Fibroblast of lung (primary cell): Measurements from ENCODE around the gene LILRA5. TPM values are rescaled to one million over a fixed set of nuclear protein-coding genes. Genes with fewer than 3 reads are reported as not detected.
"Not testable (repeated sequence)": the region's sequence is repeated elsewhere in the genome, so short reads cannot be mapped to it uniquely, and the experiment has no call there.

Source experiments
- DNase-seq, 2 donors: peaks; one replicate each; pipeline versions ENCODE4 v3.0.0 to v3.0.0-alpha.2; 2010; ENCODE audit warnings: low read depth in 2 of 2
- H2AFZ ChIP-seq: 2 replicates; pipeline ENCODE4 v1.5.1; 2012; ENCODE audit warnings: low read length, control low read depth, inconsistent platforms
- H3K27ac ChIP-seq: 2 replicates; pipeline ENCODE4 v1.5.1; 2011; ENCODE audit warnings: low read length, control low read depth; ENCODE audit not compliant: insufficient read depth
- H3K27me3 ChIP-seq: 2 replicates; pipeline ENCODE4 v1.5.1; 2011; ENCODE audit warnings: mild to moderate bottlenecking, low read length; ENCODE audit not compliant: control insufficient read depth, insufficient read depth
- H3K36me3 ChIP-seq: 2 replicates; pipeline ENCODE4 v1.5.1; 2011; ENCODE audit warnings: low read length; ENCODE audit not compliant: control insufficient read depth, insufficient read depth
- H3K4me1 ChIP-seq: 2 replicates; pipeline ENCODE4 v1.5.1; 2011; ENCODE audit warnings: low read length; ENCODE audit not compliant: control insufficient read depth, insufficient read depth; ENCODE audit errors: extremely low read depth
- H3K4me2 ChIP-seq: 2 replicates; pipeline ENCODE4 v1.5.1; 2011; ENCODE audit warnings: low read length, control low read depth; ENCODE audit not compliant: insufficient read depth; ENCODE audit errors: extremely low read depth
- H3K4me3 ChIP-seq, 4 experiments: fragments of 200-600 bp in 1 of 4; sonication (generic) in 1 of 4; replicated peaks in 1 of 4; 2 replicates each; pipeline ENCODE4 v1.5.1; 2011 to 2016; ENCODE audit warnings: low read length in 4 of 4, low read depth in 3 of 4, mild to moderate bottlenecking in 3 of 4, control low read depth in 2 of 4, inconsistent platforms in 1 of 4, mixed read lengths in 1 of 4; ENCODE audit not compliant: insufficient read depth in 1 of 4; ENCODE audit errors: control extremely low read depth in 1 of 4
- H3K79me2 ChIP-seq: 2 replicates; pipeline ENCODE4 v1.5.1; 2012; ENCODE audit warnings: mild to moderate bottlenecking, low read length, inconsistent platforms; ENCODE audit not compliant: control insufficient read depth, insufficient read depth
- H3K9ac ChIP-seq: 2 replicates; pipeline ENCODE4 v1.5.1; 2011; ENCODE audit warnings: mild to moderate bottlenecking, low read length, control low read depth; ENCODE audit not compliant: insufficient read depth
- H3K9me3 ChIP-seq: 2 replicates; pipeline ENCODE4 v1.5.1; 2012; ENCODE audit warnings: low read depth, low read length; ENCODE audit not compliant: control insufficient read depth, insufficient read depth
- H4K20me1 ChIP-seq: 2 replicates; pipeline ENCODE4 v1.5.1; 2011; ENCODE audit warnings: low read length; ENCODE audit not compliant: control insufficient read depth, insufficient read depth; ENCODE audit errors: extremely low read depth
- EZH2 ChIP-seq: IDR thresholded peaks from 2 replicates; pipeline ENCODE4 v1.5.1; 2012; ENCODE audit warnings: low read length, control low read depth, mild to moderate bottlenecking; ENCODE audit errors: missing control alignments
- polyA plus RNA-seq, 2 donors: library from polyadenylated mRNA; depleted of rRNA in 1 of 2; stranded (reverse) in 1 of 2; unstranded in 1 of 2; fragments of >200 nt; gene quantifications; 2 replicates each; pipeline ENCODE4 v1.2.1, GENCODE V29; 2011 to 2012; ENCODE audit warnings: missing spikeins in 1 of 2
- total RNA-seq: library from RNA; depleted of rRNA; stranded (reverse); fragments of >200 nt; gene quantifications from 2 replicates; pipeline ENCODE4 v1.2.1, GENCODE V29; 2014
- TF ChIP-seq, protein P1 (sequence below), 2 donors: IDR thresholded peaks in 1 of 2; conservative IDR thresholded peaks in 1 of 2; 1 replicate in 1 of 2; 2 replicates in 1 of 2; pipeline ENCODE4 v1.5.1; 2011 to 2012; ENCODE audit warnings: low read length in 2 of 2, control low read depth in 1 of 2, inconsistent platforms in 1 of 2, low read depth in 1 of 2, mild to moderate bottlenecking in 1 of 2

Gene LILRA5
- total and polyA plus RNA-seq, 2 donors (not counting 1 experiment from before 2014, with no cell fraction given), result not detected

DNA sequence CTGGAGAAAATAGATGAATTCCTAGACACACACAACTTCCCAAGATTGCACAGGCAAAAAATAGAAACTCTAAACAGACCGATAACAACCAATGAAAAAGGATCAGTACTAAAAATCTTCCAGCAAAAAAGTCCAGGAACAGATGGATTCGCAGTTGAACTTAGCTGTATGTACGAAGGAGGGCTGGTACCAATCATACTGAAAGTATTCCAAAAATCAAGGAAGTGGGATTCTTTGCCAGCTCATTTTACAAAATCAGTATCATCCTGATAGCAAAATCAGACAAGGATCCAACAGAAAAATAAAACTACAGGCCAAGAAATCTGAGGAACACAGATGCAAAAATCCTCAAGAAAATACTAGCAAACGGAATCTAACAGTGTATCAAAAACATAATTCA is 25.5 kb downstream of the LILRA5 start:
- Histone ChIP-seq H3K27ac (no peak overlapping the region), H3K27me3 (no peaks in the 10 kb centered on the region), H3K4me1 (peaks cover 2% of the 10 kb centered on the region), H3K9ac (no peak overlapping the region), H3K4me3 (no peak overlapping the region), H3K9me3 (no peaks in the 10 kb centered on the region), H3K79me2 (no peaks in the 10 kb centered on the region), H3K36me3 (no peaks in the 10 kb centered on the region), H4K20me1 (no peaks in the 10 kb centered on the region), H3K4me2 (no peak overlapping the region), H2AFZ (no peak overlapping the region)
- TF ChIP-seq EZH2, result no peak
- TF ChIP-seq, protein P1, sequence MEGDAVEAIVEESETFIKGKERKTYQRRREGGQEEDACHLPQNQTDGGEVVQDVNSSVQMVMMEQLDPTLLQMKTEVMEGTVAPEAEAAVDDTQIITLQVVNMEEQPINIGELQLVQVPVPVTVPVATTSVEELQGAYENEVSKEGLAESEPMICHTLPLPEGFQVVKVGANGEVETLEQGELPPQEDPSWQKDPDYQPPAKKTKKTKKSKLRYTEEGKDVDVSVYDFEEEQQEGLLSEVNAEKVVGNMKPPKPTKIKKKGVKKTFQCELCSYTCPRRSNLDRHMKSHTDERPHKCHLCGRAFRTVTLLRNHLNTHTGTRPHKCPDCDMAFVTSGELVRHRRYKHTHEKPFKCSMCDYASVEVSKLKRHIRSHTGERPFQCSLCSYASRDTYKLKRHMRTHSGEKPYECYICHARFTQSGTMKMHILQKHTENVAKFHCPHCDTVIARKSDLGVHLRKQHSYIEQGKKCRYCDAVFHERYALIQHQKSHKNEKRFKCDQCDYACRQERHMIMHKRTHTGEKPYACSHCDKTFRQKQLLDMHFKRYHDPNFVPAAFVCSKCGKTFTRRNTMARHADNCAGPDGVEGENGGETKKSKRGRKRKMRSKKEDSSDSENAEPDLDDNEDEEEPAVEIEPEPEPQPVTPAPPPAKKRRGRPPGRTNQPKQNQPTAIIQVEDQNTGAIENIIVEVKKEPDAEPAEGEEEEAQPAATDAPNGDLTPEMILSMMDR (conservative IDR thresholded peaks at IDR 0.05 in 1 of 2, IDR thresholded peaks at IDR 0.05 in 1 of 2; ENCODE audit: low read depth in 1 of 2, low read length in 2 of 2), result no peak
- DNase-seq, result peak; percentile 6 to 9

DNA sequence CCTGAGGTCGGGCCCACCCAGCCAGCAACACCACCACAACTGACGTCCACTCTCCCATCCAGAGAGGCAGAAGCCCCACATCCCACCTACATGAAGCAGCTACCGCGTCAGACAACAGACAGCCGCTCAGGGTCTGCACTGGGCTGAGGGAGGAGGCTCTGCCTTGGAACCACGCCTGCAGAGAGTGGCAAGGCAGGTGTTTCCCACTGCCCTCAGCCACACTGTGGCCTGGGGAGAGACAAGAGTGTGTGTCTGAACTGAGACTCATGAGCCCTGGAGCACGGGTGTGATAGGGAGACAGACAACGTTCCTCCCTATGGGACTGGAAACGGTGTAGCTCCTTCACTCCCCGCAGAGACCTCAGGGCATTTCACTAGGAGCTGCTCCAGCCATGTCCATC is 26.7 kb downstream of the LILRA5 start:
- H3K4me3 ChIP-seq, H3K4me2 ChIP-seq, H3K4me1 ChIP-seq, H3K27ac ChIP-seq, H3K27me3 ChIP-seq, H4K20me1 ChIP-seq, DNase-seq, H3K9ac ChIP-seq, H3K9me3 ChIP-seq, H3K36me3 ChIP-seq, H2AFZ ChIP-seq, H3K79me2 ChIP-seq: not testable (repeated sequence)

DNA sequence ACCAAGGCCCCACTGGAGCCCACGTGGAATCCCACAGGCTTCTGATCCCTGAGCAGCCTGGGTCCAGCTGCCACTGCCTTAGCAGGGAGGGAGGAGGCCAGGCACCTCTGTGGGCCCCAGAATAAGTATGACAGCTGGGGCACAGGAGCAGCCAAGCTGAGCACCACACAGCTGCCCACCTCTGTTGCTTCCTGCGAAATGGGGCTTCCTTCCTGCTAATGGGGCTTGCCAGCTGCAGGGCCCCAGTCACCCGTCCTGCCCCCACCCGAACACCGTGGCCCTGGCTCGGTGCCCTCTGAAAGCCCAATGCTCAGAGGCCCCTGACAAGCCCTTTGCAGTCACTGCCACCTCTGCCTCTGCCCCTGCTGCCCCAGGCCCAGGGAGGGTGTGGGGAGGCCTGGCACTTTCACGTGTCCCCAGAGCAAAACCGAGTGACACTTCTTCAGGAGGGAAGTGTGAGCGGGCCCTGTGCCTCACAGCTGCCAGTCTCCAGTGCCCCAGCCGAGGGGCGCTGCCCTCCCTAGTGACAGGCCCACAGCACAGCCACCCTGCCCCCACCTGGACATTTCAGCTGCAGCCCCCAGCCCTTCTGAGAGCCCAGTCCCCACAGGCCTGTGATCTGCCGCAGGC is 27.4 kb downstream of the LILRA5 start:
- H4K20me1 ChIP-seq, DNase-seq, H3K4me1 ChIP-seq, H3K36me3 ChIP-seq, H2AFZ ChIP-seq, H3K9ac ChIP-seq, H3K4me2 ChIP-seq, H3K27me3 ChIP-seq, H3K9me3 ChIP-seq, H3K4me3 ChIP-seq, H3K27ac ChIP-seq, H3K79me2 ChIP-seq: not testable (repeated sequence)

DNA sequence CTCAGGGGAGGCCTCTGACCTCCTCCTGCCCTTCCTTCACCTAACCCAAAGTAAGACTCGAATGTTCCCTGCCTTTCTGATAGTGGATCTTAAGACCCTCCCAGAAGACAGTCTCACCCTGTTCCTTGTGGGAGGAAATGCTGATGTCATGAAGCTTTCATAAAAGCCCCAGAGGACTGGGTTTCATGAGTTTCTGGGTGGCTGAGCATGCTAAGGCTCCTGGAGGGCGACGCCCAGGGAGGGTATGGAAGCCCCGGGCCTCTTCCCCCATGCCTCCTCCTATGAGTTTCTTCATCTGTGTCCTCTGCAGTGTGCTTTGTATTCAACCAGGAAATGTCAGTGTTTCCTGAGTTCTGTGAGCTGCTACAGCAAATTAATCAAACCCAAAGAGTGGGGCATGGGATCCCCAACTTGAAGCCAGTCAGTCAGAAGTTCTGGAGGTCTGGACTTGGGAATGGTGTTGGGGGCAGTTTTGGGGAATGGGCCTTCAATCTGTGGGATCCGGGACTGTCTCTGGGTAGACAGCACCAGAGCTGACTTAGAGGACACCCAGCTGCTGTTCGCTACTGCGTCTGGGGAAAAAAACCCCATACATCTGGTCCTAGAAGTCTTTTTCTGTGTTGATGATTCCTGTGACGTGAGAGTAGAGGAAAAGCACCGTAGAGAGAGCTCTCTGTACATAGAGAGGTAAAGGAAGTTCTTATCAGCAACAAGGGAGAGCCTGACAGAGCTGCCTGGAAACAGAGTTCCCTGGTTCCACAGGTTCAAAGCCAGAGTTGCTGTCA is 30.1 kb downstream of the LILRA5 start:
- no peak overlapping the region for H2AFZ ChIP-seq
- H3K36me3 ChIP-seq, result no peaks in the 10 kb centered on the region
- no peak overlapping the region for H3K4me2 ChIP-seq
- H3K9ac ChIP-seq, result no peak overlapping the region
- no peak overlapping the region for H3K27ac ChIP-seq
- H4K20me1 ChIP-seq, result no peaks in the 10 kb centered on the region
- TF ChIP-seq, protein P1 (conservative IDR thresholded peaks at IDR 0.05 in 1 of 2, IDR thresholded peaks at IDR 0.05 in 1 of 2; ENCODE audit: low read depth in 1 of 2, low read length in 2 of 2), result no peak
- no peak for TF ChIP-seq EZH2
- peaks cover 1% of the 10 kb centered on the region for H3K4me1 ChIP-seq
- no peaks in the 10 kb centered on the region for H3K27me3 ChIP-seq
- DNase-seq, result no peak
- H3K79me2 ChIP-seq, result no peaks in the 10 kb centered on the region
- H3K9me3 ChIP-seq, result no peaks in the 10 kb centered on the region
- H3K4me3 ChIP-seq, result no peak overlapping the region

DNA sequence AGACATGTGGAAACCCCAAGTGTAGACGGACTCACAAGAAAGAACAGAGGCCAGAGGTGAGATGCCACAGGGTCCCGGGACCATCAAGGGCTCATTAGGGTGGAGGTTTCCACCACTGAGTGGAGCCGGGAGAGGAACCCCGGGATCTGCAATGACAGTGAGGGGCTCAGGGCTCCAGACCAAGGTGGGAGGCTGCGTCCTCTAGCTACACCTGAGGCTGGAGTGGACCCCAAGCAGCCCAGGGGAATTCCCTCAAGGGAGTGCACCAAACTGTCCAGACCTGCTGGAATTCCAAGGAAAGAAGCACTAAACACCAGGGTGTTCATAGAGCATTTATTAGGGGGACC is 31.3 kb downstream of the LILRA5 start:
- not testable (repeated sequence) for H4K20me1 ChIP-seq, H2AFZ ChIP-seq, H3K4me2 ChIP-seq, H3K27ac ChIP-seq, H3K79me2 ChIP-seq, H3K27me3 ChIP-seq, H3K4me1 ChIP-seq, H3K9me3 ChIP-seq, DNase-seq, H3K4me3 ChIP-seq, H3K36me3 ChIP-seq, H3K9ac ChIP-seq
